Measurements from ENCODE around the gene SEC61A1.

The SEC61A1 gene

DNA sequence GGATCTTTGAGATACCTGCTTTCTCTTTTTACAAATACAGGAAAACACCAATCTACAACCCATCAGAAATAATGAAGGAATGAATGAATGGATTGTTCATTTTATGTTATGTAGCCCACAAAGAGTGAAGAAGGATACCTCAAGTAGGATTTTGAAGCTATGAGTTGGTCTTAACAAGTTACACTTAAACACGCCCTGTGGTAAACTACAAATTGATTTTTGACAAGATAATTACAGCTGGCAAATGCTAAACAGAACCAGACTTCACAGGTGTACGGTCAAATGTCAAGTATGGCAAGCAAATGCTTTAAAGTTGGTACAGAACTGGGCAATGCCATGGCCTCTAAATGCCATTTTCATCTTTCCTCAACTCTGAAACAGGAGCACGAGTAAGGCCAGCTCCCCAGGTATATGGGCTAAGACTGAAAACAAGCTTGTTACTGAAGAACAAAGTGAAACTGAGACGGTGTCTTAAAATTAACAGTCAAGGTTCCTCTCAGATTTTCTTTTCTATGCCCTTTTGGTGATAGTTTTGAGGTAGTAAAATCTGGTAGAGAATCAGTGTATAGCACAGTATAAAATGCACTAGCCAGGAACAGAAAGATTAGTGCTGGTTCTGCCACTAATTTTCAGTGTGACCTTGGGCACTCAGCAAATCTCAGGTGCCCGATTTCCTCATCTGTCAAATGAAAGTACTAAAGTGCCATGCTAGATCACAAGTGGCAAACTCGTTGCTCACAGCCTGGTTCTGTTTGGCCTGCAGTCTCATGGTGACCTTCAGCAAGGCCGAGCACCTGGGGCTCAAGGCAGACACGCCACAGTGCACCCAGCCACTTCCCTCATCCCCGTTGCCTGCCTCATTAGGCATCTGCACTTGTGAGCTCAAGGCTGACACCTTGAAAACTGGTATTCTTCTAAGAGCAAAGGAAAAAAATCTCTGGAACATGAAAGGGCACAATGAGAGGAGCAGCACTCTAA is 61.9 kb downstream of the SEC61A1 start:
- no peak for DNase-seq (ENCODE audit: low spot score)
